GM21576 (cell line): ENCODE measurements around the gene GRN.
A peak's percentile ranks its signal among the peaks of the same experiment; 100 is the strongest.
"Not testable (repeated sequence)": the region's sequence is repeated elsewhere in the genome, so short reads cannot be mapped to it uniquely, and the experiment has no call there.

ENCODE experiments used
- ATAC-seq: cut with Tn5 transposase; IDR thresholded peaks from one replicate; pipeline ENCODE4 v1.9.1; 2021; ENCODE audit warnings: mild to moderate bottlenecking, moderate library complexity; ENCODE audit not compliant: unreplicated experiment

The GRN gene

DNA sequence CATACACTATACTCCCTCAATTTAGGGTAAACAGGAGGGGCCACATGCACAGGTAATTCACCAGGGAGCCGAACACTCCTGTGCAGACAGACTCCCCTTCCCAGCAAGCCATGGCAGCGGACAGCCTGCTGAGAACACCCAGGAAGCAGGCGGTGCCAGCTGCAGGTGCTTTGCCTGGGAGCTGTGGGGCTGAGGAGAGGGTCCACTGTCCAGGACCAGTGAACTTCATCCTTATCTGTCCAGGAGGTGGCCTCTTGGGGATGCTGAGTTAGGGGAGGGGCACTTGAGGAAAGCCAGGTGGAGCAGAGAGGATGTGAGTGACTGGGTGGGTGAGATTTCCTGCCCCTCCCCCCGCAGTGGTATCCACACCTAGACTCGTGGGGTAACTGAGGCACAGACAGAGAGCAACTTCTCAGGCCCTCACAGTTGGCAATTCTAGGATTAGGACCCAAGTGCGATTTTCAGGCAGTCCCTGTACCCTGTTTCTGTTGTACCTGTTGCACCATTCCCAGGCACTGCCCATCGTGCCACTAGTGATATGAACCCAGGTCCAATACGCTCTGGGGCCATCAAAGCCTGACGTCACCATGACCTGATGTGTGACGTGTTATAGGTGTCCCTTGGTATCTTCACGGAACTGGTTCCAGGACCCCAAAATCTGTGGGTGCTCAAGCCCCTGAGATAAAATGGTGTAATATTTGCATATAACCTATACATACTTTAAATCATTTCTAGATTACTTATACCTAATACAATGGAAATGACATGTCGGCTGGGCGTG lies 1.2 kb downstream of the GRN start:
- ATAC-seq, result no peak

DNA sequence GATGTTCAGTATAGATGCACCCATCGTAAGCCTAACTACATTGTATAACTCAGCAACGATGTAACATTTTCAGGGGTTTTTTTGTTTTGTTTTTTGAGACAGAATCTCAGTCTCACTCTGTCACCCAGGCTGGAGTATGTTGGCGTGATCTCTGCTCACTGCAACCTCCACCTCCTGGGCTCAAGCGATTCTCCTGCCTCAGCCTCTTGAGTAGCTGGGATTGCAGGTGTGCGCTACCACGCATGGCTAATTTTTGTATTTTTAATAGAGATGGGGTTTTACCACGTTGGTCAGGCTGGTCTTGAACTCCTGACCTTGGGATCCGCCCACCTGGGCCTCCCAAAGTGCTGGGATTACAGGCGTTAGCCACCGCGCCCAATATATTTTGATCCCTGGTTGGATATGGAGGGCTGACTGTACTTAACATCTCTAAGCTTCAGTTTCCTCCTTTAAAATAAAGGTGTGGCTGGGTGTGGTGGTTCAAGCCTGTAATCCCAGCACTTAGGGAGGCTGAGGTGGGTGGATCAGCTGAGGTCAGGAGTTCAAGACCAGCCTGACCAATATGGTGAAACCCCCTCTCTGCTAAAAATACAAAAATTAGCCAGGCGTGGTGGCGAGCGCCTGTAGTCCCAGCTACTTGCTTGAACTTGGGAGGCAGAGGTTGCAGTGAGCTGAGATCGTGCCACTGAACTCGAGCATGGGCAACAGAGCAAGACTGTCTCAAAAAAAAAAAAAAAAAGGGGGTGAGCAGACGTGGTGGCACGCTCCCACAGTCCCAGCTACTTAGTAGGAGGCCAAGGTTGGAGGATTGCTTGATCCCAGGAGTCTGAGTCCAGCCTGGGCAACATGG lies 2.3 kb downstream of the GRN start:
- ATAC-seq, result not testable (repeated sequence)

DNA sequence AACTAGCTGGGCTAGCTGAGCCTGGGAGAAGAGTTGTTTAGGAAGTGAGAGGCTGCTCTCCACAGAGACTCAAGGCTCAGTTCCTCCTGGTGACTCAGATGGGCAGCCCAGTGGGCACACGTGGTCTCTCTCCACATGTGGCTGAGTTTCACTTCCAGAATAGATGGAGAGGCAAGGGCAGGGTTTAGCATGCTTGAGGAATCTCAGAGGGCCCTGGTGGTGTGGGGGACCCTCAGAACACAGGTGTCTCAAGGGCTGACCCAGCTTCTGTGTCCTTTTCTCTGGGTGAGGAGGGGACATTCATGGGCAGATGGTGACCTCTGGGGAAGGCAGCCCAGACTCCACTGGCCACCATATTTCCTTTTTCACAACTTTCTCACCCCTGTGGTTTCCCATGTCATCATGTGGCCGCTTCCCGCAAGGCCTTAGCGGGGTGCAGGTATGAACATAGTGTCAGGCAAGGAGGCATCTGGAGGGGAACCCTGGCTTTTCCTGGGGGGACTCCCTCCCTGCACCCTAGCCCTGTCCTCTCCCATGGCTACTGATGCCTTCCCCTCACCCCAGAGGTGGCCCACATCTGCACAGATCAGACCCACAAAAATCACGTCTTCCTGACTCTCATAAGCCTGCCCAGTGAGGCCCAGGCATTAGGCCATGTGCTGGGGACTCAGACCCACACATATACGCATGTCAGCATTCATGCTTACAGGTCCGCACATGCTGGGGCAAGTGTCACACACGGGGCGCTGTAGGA lies 3.3 kb downstream of the GRN start:
- peak; percentile 42 for ATAC-seq

- no peak for ATAC-seq
Measured at GRCh38 chr17:44348988-44349364, 3.9 kb downstream of the GRN start.

DNA sequence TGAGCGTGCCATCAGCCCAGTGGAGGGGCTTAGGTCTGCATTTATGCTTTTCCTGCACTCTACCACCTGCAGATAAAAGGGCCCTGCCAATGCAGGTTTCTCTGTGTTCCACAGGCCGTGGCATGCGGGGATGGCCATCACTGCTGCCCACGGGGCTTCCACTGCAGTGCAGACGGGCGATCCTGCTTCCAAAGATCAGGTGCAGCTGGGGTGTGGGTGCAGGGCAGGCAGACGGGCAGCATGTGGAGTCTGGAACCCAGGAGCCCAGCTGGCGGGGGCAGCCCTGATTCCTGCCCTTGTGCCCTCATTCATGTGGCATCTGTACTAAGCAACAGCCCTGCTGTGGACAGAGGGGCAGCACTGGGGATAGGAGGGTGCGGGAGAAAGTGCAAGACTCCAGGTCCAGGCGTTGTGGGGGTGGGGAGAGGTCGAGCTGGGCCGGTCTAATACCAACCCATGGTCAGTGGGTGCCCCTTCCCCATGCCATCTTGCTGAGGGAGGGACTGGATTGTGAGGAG lies 4.5 kb downstream of the GRN start:
- ATAC-seq, result no peak

DNA sequence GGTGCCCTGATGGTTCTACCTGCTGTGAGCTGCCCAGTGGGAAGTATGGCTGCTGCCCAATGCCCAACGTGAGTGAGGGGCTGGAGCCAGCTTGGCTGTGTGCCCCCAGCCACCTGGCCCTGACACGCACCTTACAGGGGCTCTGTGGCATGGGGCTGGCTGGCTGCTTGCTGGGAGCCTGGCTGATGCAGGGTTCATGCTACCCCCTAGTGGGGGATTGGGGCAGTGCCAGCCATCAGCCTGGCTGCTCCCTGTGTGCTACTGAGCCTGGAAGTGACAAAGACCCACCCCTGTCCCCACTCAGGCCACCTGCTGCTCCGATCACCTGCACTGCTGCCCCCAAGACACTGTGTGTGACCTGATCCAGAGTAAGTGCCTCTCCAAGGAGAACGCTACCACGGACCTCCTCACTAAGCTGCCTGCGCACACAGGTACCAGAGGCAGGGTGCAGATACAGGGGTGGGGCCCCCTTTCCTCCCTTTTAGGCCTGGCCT lies 5.7 kb downstream of the GRN start:
- no peak for ATAC-seq

DNA sequence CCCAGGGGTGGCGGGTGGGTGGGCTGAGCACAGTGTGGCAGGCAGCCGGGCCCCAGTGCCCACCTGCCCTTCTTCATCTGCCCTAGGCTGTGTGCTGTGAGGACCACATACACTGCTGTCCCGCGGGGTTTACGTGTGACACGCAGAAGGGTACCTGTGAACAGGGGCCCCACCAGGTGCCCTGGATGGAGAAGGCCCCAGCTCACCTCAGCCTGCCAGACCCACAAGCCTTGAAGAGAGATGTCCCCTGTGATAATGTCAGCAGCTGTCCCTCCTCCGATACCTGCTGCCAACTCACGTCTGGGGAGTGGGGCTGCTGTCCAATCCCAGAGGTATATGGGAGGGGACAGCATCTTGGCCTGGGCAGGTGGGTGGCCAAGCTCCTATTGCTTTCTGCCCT lies 6.4 kb downstream of the GRN start:
- no peak for ATAC-seq

GRCh38 chr17:44351961-44352827 lies 7.1 kb downstream of the GRN start:
- no peak for ATAC-seq

DNA sequence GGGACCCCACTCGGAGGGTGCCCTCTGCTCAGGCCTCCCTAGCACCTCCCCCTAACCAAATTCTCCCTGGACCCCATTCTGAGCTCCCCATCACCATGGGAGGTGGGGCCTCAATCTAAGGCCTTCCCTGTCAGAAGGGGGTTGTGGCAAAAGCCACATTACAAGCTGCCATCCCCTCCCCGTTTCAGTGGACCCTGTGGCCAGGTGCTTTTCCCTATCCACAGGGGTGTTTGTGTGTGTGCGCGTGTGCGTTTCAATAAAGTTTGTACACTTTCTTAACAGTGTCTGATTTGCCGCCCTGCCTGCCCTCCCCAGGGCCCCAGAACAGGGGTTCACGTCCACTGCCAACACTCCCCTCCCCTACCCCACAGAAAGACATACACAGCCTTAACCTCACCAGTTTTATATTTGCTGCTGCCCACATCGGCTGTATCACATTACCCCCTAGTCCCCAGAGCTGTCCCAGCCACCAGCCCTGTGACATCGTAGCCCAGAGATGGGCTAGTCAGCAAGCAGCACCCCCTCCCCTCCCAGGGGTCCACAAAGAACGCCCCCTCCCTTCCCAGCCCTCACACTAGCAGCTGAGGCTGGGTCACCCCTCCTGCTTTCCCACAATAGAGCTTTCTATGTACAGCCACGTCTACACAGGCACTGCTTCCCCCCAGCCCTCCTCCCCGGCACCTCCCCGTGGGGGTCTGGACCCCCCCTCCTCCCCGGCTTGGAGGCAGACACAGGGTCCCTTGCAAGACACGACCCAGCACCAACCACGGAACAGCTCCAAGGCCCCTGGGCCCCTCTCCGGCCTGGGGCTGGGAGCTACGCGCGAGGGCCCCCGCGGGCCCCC lies 7.9 kb downstream of the GRN start:
- ATAC-seq, result no peak

- no peak for ATAC-seq
Measured at GRCh38 chr17:44353672-44354331, 8.7 kb downstream of the GRN start.

DNA sequence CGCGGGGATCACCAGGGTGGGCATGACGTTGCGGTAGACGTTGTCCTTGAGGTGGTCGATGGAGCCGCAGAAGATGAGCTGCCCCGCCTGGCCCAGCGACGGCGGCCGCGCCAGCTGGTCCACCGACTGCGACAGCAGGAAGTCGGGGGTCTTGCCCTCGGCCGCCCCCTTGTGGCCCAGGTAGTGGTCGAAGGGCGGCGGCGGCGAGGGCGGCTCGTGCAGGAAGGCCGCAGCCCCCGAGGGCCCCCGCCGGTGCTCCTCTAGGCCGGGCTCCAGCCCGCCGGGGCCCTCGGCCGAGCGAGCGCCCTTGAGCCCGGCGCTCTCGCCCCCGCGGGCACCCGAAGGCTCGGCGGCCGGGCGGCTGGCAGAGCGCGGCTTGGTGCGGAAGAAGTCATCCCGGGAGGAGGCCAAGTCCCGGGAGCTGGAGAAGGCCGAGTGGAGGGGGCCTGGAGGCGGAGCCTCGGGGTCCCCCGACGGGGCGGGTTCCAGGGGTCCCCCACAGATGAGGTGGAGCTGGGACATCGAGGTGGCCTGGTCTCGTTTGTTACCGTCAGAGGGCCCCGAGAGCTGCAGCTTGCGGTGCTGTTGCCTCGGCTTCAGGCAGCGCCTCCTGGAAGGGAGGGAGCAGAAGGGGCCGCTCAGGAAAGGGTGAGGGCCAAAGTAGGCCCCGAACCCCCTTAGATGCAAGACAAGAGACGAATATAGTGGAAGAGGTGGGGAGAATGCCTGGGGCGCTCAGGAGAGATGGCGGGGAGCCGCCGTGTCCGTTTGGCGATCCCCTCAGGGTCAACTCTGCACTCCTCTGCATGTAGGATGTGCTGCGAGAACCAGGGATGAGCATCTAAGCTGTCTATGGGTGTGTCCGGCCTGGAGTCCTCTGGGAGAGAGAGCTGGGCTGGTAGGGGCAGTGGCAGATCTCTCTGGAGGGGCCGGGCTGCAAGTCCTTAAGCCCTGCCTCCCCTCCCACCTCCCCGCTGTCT lies 9.8 kb downstream of the GRN start:
- ATAC-seq, result no peak

- ATAC-seq, result no peak
Measured at GRCh38 chr17:44355642-44356099, 10.6 kb downstream of the GRN start.

DNA sequence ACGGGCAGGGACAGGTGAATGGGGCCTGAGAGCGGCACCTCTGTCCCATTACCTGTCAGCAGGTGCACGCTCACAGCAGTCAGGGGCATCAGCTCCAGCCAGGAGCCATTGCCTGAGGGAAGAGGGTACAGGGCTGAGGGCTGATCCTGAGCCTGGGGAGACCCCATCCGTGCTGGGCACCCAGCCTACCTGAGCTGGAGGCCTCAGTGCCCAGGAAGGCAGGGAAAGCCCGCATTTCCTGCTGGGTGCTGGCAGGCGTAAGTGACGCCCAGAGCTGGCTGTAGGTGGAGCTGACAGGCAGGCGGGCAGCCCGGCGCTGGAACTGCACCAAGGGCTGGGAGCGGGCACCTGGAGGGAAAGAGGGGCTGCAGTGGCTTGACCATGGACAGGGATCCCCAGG lies 11.1 kb downstream of the GRN start:
- no peak for ATAC-seq

DNA sequence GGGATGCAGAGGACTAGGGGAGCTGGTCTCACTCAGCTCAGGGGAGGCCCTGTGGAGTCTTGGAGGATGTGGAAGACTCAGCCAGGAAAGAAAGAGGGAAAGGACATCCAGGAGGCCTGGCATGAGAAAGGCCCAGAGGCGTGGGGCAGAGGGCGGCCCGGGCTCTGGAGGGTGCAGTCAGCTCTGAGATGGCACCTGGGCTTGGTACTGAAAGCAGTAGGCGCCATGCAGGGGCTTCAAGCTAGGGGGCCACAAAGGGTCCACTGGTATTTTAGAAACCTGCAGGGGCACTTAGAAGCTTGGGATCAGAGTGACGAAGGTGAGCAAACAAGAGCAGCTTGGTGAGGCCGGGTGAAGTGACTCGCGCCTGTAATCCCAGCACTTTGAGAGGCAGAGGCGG lies 13.0 kb downstream of the GRN start:
- no peak for ATAC-seq

DNA sequence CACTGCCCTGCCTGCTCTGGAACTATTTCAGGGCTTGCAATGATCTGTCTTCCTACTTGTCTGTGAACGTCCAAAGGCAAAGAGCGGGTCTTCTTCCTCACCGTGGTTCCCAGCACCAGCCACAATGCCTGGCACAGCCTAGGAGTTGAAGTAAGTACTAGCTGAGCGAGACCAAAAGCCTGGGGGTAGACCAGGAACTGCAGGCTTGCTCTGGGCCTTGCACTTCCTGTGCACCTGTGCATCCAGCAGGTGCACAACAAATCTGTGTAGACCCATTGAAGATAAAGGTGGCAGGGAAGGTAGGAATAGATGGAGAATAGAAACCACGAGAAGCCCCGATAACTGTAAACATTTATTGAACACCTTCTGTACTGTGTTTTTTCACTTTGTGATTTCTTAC lies 13.9 kb downstream of the GRN start:
- no peak for ATAC-seq

DNA sequence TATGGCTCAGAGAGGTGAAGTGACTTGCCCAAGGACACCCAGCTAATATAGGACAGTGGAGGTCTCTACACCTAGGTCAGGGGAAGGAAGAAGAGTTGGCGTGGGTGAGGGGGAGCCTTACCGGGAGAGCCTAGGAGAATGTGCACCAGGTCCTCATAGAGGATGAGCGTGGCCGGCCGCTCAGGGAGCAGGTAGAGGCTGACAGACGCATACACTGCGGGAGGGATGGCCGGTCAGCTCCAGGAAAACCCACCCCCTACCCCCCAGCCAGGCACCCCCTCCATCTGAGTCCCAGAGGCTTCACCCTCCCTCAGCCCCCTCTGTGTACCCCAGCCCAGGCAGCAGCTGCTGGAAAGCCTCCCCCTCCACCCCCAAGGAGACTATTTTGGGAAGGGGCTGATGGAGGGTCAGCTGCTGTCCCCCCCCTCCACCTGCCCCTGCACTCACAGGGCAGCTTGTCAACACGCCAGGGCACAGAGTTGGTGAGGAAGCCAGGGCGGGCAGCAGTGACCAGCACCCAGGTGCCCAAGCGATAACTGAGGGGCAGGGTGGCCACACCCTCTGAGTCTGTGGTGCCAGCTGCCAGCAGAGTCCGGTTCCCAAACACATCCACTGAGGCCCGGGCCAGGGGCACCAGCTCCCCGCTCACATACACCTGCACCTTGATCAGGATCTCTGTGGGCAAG lies 14.5 kb downstream of the GRN start:
- no peak for ATAC-seq

- no peak for ATAC-seq
Measured at GRCh38 chr17:44360144-44360533, 15.0 kb downstream of the GRN start.
